Rectal smooth muscle tissue (tissue), 1 donor: ENCODE measurements around the gene THOC2.
"Not testable (repeated sequence)": the region's sequence is repeated elsewhere in the genome, so short reads cannot be mapped to it uniquely, and the experiment has no call there.

Source experiments
- H3K27ac ChIP-seq: one replicate; pipeline ENCODE4 v1.7.0; 2013; ENCODE audit warnings: low read depth, low read length, inconsistent platforms
- H3K27me3 ChIP-seq: one replicate; pipeline ENCODE4 v1.7.0; 2013; ENCODE audit warnings: low read length; ENCODE audit not compliant: control insufficient read depth, insufficient read depth
- H3K36me3 ChIP-seq: one replicate; pipeline ENCODE4 v1.7.0; 2013; ENCODE audit warnings: low read length; ENCODE audit not compliant: control insufficient read depth, insufficient read depth
- H3K4me1 ChIP-seq: one replicate; pipeline ENCODE4 v1.7.0; 2013; ENCODE audit warnings: low read length; ENCODE audit not compliant: control insufficient read depth, insufficient read depth
- H3K4me3 ChIP-seq: one replicate; pipeline ENCODE4 v1.7.0; 2013; ENCODE audit warnings: low read length
- H3K9ac ChIP-seq: one replicate; pipeline ENCODE4 v1.7.0; 2013; ENCODE audit warnings: low read length

The THOC2 gene

GRCh38 chrX:123732670-123733363, at the start of gene THOC2:
TSS of gene THOC2 (minus strand) at chrX:123733052. CDS start at chrX:123733022, 30 bp downstream.
- Histone ChIP-seq H3K36me3 (no peaks in the 10 kb centered on the region), H3K9ac (peak within 1 kb of the TSS; percentile 30), H3K27me3 (no peaks in the 10 kb centered on the region), H3K4me1 (no peaks in the 10 kb centered on the region), H3K27ac (peak within 1 kb of the TSS; percentile 83), H3K4me3 (peak within 1 kb of the TSS; percentile 88)

GRCh38 chrX:123781786-123782185, 48.9 kb upstream of the THOC2 start:
- H3K4me3 ChIP-seq, H3K4me1 ChIP-seq, H3K27me3 ChIP-seq, H3K36me3 ChIP-seq, H3K27ac ChIP-seq, H3K9ac ChIP-seq: not testable (repeated sequence)

GRCh38 chrX:123779908-123780396, 47.1 kb upstream of the THOC2 start:
- H3K27me3 ChIP-seq = no peaks in the 10 kb centered on the region
- no peak overlapping the region for H3K27ac ChIP-seq
- H3K4me3 ChIP-seq = no peak overlapping the region
- no peak overlapping the region for H3K9ac ChIP-seq
- H3K36me3 ChIP-seq = no peaks in the 10 kb centered on the region
- H3K4me1 ChIP-seq = no peaks in the 10 kb centered on the region

- Histone ChIP-seq H3K4me3 (no peak overlapping the region), H3K27ac (no peak overlapping the region), H3K27me3 (no peaks in the 10 kb centered on the region), H3K36me3 (no peaks in the 10 kb centered on the region), H3K9ac (no peak overlapping the region), H3K4me1 (no peaks in the 10 kb centered on the region)
These were observed 40.6 kb upstream of the THOC2 start for GRCh38 chrX:123773258-123773988.

DNA sequence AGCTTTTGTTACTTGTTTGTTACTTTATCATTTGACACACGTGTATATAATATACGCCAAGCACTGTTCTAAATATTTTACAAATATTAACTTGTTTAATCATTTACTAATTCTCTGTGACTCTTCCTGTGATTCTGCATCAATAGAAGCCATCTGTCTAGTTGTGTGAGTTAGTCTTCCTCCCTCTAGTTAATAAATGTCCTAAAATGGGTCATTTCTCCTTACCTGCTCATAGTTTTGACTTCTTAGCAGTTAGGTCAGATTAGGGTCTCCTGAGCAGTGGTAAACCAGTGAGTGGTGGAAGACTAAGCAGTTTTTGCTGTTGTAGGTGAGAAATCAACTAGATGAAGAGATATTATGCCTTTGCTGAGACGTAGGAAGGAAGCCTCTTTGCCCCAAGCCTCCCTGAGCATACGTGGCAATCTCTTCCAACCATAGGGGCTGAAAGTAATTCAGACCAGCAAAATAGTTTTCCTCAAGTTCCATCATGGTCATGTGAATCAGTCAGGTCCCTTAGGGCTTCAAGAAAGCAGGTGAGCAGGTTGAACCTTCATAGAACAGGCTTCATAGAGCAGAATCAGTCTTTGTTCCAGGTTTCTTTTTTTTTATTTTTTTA, 38.7 kb upstream of the THOC2 start:
- H3K36me3 ChIP-seq = no peaks in the 10 kb centered on the region
- H3K27ac ChIP-seq = no peak overlapping the region
- no peaks in the 10 kb centered on the region for H3K27me3 ChIP-seq
- H3K9ac ChIP-seq = no peak overlapping the region
- H3K4me3 ChIP-seq = no peak overlapping the region
- no peaks in the 10 kb centered on the region for H3K4me1 ChIP-seq

DNA sequence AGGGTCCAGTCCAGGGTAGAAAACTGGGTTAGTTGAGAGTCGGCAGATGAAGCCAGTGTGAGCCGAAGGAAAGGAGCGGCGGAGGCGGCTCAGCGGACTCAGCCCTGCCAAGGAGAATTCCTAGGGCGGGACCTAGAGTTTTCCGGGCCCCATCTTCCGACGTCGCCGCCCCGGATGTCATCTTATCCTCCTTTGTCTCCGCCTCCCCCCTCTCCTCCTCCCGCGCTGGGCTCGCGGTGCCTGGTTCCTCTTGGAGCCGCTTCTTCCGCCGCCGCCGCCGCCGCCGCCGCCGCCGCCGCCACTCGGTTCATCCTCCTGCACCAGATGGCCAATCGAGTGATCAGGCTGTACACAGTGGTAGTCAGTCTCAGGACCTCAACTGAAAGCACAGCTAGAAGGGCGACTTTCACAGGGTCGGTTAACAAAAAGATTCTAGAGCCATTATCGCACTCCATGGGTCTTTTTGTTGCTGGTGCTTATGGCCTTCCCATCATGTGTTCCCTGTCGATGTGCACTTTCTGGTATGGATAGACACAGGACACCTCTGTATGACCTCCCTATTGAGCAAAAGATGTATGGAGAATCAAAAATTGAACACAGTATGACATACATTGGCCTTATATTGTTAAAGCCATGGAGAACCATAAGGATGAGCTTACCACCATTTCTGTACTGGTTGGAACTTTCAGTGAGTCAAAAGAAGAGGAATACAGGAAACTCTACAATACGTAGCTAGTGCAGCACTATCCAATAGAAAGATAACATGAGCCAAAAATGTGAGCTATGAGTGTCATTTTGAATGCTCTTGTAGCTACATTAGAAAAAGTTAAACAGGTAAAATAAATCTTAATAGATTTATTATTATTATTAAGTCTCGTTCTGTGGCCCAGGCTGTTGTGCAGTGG, 32.4 kb upstream of the THOC2 start:
- peak overlapping the region; percentile 55 for H3K4me3 ChIP-seq
- no peak overlapping the region for H3K9ac ChIP-seq
- H3K27me3 ChIP-seq = no peaks in the 10 kb centered on the region
- no peaks in the 10 kb centered on the region for H3K36me3 ChIP-seq
- H3K4me1 ChIP-seq = no peaks in the 10 kb centered on the region
- peak overlapping the region; percentile 66 for H3K27ac ChIP-seq

DNA sequence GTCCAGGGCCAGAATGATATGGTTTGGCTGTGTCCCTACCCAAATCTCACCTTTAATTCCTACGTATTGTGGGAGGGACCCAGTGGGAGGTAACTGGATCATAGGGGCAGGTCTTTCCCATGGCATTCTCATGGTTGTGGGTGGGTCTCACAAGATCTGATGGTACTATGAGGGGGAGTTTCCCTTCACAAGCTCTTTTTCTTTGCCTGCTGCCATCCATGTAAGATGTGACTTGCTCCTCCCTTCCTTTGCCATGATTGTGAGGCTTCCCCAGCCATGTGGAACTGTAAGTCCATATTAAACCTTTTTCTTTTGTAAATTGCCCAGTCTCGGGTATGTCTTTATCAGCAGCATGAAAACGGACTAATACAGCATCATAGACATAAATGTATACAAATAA, 27.0 kb upstream of the THOC2 start:
- H3K9ac ChIP-seq, H3K27me3 ChIP-seq, H3K36me3 ChIP-seq, H3K4me3 ChIP-seq, H3K27ac ChIP-seq, H3K4me1 ChIP-seq: not testable (repeated sequence)

DNA sequence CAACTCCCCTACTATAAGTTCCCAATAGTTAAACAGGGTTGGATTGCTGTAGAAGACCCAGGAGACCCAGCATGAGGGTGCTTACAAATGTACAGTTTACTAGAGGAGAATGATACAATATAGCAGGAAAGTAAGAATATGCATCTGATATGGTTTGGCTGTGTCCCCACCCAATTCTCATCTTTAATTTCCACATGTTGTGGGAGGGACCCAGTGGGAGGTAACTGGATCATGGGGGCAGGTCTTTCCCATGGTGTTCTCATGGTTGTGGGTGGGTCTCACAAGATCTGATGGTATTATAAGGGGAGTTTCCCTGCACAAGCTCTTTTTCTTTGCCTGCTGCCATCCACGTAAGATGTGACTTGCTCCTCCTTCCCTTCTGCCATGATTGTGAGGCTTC, 24.9 kb upstream of the THOC2 start:
- not testable (repeated sequence) for H3K4me1 ChIP-seq, H3K27me3 ChIP-seq, H3K9ac ChIP-seq, H3K4me3 ChIP-seq, H3K36me3 ChIP-seq, H3K27ac ChIP-seq

GRCh38 chrX:123756320-123756719, 23.5 kb upstream of the THOC2 start:
- Histone ChIP-seq H3K27ac (peak overlapping the region; percentile 68), H3K4me1 (no peaks in the 10 kb centered on the region), H3K4me3 (no peak overlapping the region), H3K9ac (no peak overlapping the region), H3K27me3 (no peaks in the 10 kb centered on the region), H3K36me3 (no peaks in the 10 kb centered on the region)

GRCh38 chrX:123755107-123755506, 22.3 kb upstream of the THOC2 start:
- no peaks in the 10 kb centered on the region for H3K4me1 ChIP-seq
- H3K27ac ChIP-seq = no peak overlapping the region
- no peaks in the 10 kb centered on the region for H3K36me3 ChIP-seq
- no peak overlapping the region for H3K4me3 ChIP-seq
- no peaks in the 10 kb centered on the region for H3K27me3 ChIP-seq
- no peak overlapping the region for H3K9ac ChIP-seq

DNA sequence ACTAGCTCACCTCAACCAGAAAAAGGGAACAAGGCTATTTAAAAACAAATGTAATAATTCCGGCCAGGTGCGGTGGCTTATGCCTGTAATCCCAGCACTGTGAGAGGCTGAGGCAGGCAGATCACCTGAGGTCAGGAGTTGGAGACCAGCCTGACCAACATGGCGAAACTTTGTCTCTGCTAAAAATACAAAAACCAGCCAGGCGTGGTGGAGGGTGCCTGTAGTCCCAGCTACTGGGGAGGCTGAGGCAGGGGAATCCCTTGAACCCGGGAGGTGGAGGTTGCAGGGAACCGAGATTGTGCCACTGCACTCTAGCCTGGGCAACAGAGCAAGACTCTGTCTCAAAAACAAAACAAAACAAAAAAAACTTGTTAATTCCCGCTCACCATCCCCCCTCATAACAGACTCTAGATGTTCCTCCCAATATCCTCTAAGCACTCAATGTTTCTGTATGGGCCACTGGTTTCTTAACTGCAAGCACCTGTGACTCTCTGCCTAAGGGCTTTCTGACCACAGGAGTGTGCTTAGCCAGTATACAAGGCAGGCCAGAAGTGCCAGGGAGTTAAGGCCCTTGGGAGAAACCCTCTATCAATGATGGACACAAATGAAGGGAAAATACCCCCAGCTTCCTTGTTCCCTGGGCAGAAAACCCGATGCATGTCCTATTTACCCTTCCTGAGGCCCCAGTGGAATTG, 21.0 kb upstream of the THOC2 start:
- Histone ChIP-seq H3K4me3 (no peak overlapping the region), H3K27ac (no peak overlapping the region), H3K9ac (no peak overlapping the region), H3K27me3 (no peaks in the 10 kb centered on the region), H3K4me1 (no peaks in the 10 kb centered on the region), H3K36me3 (no peaks in the 10 kb centered on the region)
